Hepatocyte (in vitro differentiated cells): Measurements from ENCODE around the gene ABCA1. TPM values are rescaled to one million over a fixed set of nuclear protein-coding genes. Genes with fewer than 3 reads are reported as not detected.
A peak's percentile ranks its signal among the peaks of the same experiment; 100 is the strongest.

Source experiments
- DNase-seq: peaks from one replicate; pipeline ENCODE4 v3.0.0-alpha.2; 2016; ENCODE audit warnings: low spot score
- H2AFZ ChIP-seq: fragments of 200-600 bp; sonication (generic); 2 replicates; pipeline ENCODE4 v1.6.0; 2016; ENCODE audit warnings: antibody characterized with exemption, mild to moderate bottlenecking
- H3K27ac ChIP-seq: fragments of 200-600 bp; sonication (generic); 2 replicates; pipeline ENCODE4 v1.5.1; 2016; ENCODE audit warnings: mild to moderate bottlenecking
- H3K27me3 ChIP-seq: fragments of 200-600 bp; sonication (generic); 2 replicates; pipeline ENCODE4 v1.6.1; 2016
- H3K36me3 ChIP-seq: fragments of 200-600 bp; sonication (generic); replicated peaks from 2 replicates; pipeline ENCODE4 v1.5.1; 2016; ENCODE audit warnings: low read depth; ENCODE audit not compliant: insufficient read depth
- H3K4me1 ChIP-seq: fragments of 200-600 bp; sonication (generic); 2 replicates; pipeline ENCODE4 v1.5.1; 2016; ENCODE audit warnings: mild to moderate bottlenecking, moderate library complexity; ENCODE audit not compliant: insufficient read depth
- H3K4me2 ChIP-seq: fragments of 200-600 bp; sonication (generic); 2 replicates; pipeline ENCODE4 v1.6.0; 2016
- H3K4me3 ChIP-seq: fragments of 200-600 bp; sonication (generic); 2 replicates; pipeline ENCODE4 v1.5.1; 2016; ENCODE audit warnings: mild to moderate bottlenecking
- H3K79me2 ChIP-seq: fragments of 200-600 bp; sonication (generic); 2 replicates; pipeline ENCODE4 v1.6.0; 2017; ENCODE audit warnings: mild to moderate bottlenecking
- H3K9me2 ChIP-seq: fragments of 200-600 bp; sonication (generic); replicated peaks from 2 replicates; pipeline ENCODE4 v1.6.0; 2017; ENCODE audit warnings: mild to moderate bottlenecking; ENCODE audit not compliant: insufficient read depth
- H3K9me3 ChIP-seq: fragments of 200-600 bp; sonication (generic); 2 replicates; pipeline ENCODE4 v1.5.1; 2016; ENCODE audit warnings: low read depth, mild to moderate bottlenecking
- H4K20me1 ChIP-seq: fragments of 200-600 bp; sonication (generic); 2 replicates; pipeline ENCODE4 v1.6.0; 2016; ENCODE audit warnings: mild to moderate bottlenecking; ENCODE audit not compliant: insufficient read depth, poor library complexity, severe bottlenecking
- EZH2 ChIP-seq: fragments of 200-600 bp; sonication (generic); IDR thresholded peaks from 2 replicates; pipeline ENCODE4 v1.6.1; 2016; ENCODE audit warnings: antibody characterized with exemption, mild to moderate bottlenecking, borderline replicate concordance
- EZH2phosphoT487 ChIP-seq: fragments of 200-600 bp; sonication (generic); IDR thresholded peaks from one replicate; pipeline ENCODE4 v1.6.1; 2018; ENCODE audit warnings: antibody characterized with exemption, mild to moderate bottlenecking, low read depth, moderate library complexity; ENCODE audit not compliant: unreplicated experiment, severe bottlenecking
- WGBS: methylation state at CpG from one replicate; pipeline ENCODE4 v1.1.6; 2016; ENCODE audit warnings: low lambda C conversion rate; ENCODE audit errors: missing lambda C conversion rate; 5-methylcytosine and 5-hydroxymethylcytosine counted together
- polyA plus RNA-seq: library from polyadenylated mRNA; unstranded; fragments of >200 nt; fragmentation: Nextera tagmentation; extraction: Ambion mirVana; gene quantifications from 2 replicates; pipeline ENCODE4 v1.2.1, GENCODE V29; 2016
- total RNA-seq: library from RNA; depleted of rRNA; stranded (reverse); fragments of >200 nt; gene quantifications from 2 replicates; pipeline ENCODE4 v1.2.3, GENCODE V29; 2014
- TF ChIP-seq, protein P1 (sequence below): fragments of 200-600 bp; sonication (generic); IDR thresholded peaks from 2 replicates; pipeline ENCODE4 v1.5.1; 2016; ENCODE audit warnings: antibody characterized with exemption, mild to moderate bottlenecking; ENCODE audit not compliant: poor library complexity

ABCA1 gene
- total and polyA plus RNA-seq, 2 experiments from 2014 or later, result 14.5 to 87.4 TPM

DNA sequence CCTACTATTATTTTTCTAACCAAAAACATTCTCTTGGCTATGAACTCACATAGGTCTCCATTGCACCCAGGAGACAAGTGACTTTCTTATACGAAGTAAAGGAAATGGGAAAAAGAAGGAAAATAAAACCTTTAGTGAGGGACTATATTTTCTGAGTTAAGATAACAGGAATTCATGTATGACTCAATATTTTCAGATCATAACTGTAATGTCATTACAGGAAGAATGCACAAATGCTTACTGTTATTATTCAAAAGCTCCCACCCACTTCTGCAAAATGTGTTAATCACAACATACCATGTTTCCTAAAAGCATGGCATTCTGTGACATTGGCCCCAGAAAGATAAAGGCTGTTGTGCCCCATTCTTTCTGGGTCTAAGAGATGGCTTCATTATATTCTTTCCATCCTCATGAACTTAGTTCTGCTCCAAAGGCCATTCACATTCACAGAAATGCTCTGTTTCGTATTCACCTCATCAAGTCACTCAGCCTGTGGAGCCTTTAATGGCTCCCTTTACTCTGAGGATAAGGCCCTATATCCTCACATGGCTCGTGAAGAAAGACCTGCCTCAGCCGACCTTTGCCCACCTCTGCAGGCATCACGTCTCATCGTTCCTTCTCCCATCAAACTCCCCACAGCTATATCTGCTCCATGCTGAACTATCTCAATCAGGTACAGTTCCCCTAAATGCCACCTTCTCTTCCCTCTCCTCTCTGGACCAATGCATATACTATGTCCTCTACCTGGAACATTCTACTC is 77.0 kb downstream of the ABCA1 start:
- WGBS, result 72% methylated on average over 6 of the region's 6 CpGs
- peak overlapping the region; percentile 1 for H3K27ac ChIP-seq

DNA sequence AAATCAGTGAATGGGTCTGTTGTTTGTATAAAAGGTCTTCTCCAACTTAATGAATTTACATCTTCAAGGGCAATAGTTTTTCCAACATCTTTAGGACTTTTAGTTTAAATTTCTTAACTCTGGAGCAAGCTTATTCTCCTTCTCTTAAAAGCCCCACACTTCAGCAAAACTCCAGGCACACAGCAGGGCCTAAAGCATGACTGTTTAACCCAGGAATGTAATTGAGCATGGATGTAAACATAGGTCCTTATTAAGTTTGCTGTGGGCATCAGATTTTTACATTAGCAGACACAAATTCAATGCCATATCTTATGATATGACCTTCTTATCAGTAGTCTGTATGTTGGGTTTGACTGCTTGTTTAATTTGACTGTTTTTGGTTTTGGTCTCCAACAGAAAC is 78.9 kb downstream of the ABCA1 start:
- no peak for DNase-seq
- H3K9me2 ChIP-seq, result no peaks in the 10 kb centered on the region
- H3K4me2 ChIP-seq, result no peak overlapping the region
- no peaks in the 10 kb centered on the region for H3K27me3 ChIP-seq
- TF ChIP-seq EZH2phosphoT487 (no peak), EZH2 (no peak)
- TF ChIP-seq, protein P1, sequence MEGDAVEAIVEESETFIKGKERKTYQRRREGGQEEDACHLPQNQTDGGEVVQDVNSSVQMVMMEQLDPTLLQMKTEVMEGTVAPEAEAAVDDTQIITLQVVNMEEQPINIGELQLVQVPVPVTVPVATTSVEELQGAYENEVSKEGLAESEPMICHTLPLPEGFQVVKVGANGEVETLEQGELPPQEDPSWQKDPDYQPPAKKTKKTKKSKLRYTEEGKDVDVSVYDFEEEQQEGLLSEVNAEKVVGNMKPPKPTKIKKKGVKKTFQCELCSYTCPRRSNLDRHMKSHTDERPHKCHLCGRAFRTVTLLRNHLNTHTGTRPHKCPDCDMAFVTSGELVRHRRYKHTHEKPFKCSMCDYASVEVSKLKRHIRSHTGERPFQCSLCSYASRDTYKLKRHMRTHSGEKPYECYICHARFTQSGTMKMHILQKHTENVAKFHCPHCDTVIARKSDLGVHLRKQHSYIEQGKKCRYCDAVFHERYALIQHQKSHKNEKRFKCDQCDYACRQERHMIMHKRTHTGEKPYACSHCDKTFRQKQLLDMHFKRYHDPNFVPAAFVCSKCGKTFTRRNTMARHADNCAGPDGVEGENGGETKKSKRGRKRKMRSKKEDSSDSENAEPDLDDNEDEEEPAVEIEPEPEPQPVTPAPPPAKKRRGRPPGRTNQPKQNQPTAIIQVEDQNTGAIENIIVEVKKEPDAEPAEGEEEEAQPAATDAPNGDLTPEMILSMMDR, result no peak
- H3K4me3 ChIP-seq, result no peak overlapping the region
- no peaks in the 10 kb centered on the region for H3K4me1 ChIP-seq
- no peaks in the 10 kb centered on the region for H3K36me3 ChIP-seq
- no peaks in the 10 kb centered on the region for H3K9me3 ChIP-seq
- H4K20me1 ChIP-seq, result peaks cover 3% of the 10 kb centered on the region
- H3K27ac ChIP-seq, result no peak overlapping the region
- no peak overlapping the region for H2AFZ ChIP-seq
- H3K79me2 ChIP-seq, result peaks cover 66% of the 10 kb centered on the region

More for the DNA sequence above, 77.0 kb downstream of the ABCA1 start:
- DNase-seq, result no peak
- Histone ChIP-seq H3K9me3 (no peaks in the 10 kb centered on the region), H3K4me1 (peaks cover 7% of the 10 kb centered on the region), H3K9me2 (no peaks in the 10 kb centered on the region), H3K4me2 (peak overlapping the region; percentile 2), H3K79me2 (peaks cover 69% of the 10 kb centered on the region), H4K20me1 (peaks cover 3% of the 10 kb centered on the region), H3K27me3 (no peaks in the 10 kb centered on the region), H2AFZ (no peak overlapping the region), H3K36me3 (no peaks in the 10 kb centered on the region), H3K4me3 (no peak overlapping the region)
- TF ChIP-seq EZH2 (no peak), EZH2phosphoT487 (no peak)
- TF ChIP-seq, protein P1, result no peak

DNA sequence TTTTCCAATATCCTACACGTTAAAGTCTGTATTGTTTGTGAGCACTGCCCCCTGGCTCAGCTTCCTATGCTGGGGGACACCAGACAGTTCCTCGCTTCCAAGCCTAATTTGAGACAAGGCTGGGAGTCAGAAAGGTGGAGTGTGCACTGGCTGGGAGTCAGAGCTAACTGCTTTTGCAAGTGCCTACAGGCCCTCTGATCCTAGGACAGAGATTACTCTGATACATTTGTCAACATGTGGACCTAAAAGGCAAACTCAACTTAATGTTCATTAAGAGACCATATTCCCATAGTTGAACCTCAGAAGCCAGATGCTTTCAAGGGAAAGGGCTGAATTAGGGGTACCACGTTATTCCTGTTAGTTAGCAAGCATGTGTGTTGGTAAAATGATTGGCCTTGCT is 83.2 kb downstream of the ABCA1 start:
- no peaks in the 10 kb centered on the region for H3K36me3 ChIP-seq
- no peak for DNase-seq
- H3K79me2 ChIP-seq, result peaks cover 40% of the 10 kb centered on the region
- no peaks in the 10 kb centered on the region for H3K9me2 ChIP-seq
- no peak overlapping the region for H2AFZ ChIP-seq
- no peak overlapping the region for H3K27ac ChIP-seq
- H3K27me3 ChIP-seq, result no peaks in the 10 kb centered on the region
- no peaks in the 10 kb centered on the region for H3K9me3 ChIP-seq
- 76% methylated on average over 3 of the region's 3 CpGs for WGBS
- H3K4me1 ChIP-seq, result no peaks in the 10 kb centered on the region
- no peak overlapping the region for H3K4me2 ChIP-seq
- H3K4me3 ChIP-seq, result no peak overlapping the region
- no peaks in the 10 kb centered on the region for H4K20me1 ChIP-seq
- TF ChIP-seq, protein P1, result no peak
- TF ChIP-seq EZH2 (no peak), EZH2phosphoT487 (no peak)
